Heart left ventricle (tissue), 16 donors: ENCODE measurements around the gene HSPA12A. TPM values are rescaled to one million over a fixed set of nuclear protein-coding genes. Genes with fewer than 3 reads are reported as not detected.

Experiments
- ATAC-seq, 4 donors: fragments of 200-7000 bp; cut with Tn5 transposase; one replicate each; pipeline ENCODE4 v1.9.1; 2020 to 2022; ENCODE audit warnings: moderate library complexity in 4 of 4, mild to moderate bottlenecking in 3 of 4, moderate number of reproducible peaks in 1 of 4
- DNase-seq, 5 donors: peaks; one replicate each; pipeline ENCODE4 v3.0.0-alpha.2; 2020
- H3K27ac ChIP-seq, 12 donors: fragments of 200-600 bp; sonication (generic) in 4 of 12; one replicate each; pipeline versions ENCODE4 v1.5.0 to v1.8.0; 2016 to 2022; ENCODE audit warnings: mild to moderate bottlenecking in 2 of 12
- H3K27me3 ChIP-seq, 9 donors: fragments of 200-600 bp; sonication (generic) in 2 of 9; one replicate each; pipeline versions ENCODE4 v1.5.1 to v1.8.0; 2016 to 2022; ENCODE audit warnings: mild to moderate bottlenecking in 3 of 9
- H3K36me3 ChIP-seq, 9 donors: fragments of 200-600 bp; sonication (generic) in 2 of 9; one replicate each; pipeline versions ENCODE4 v1.5.0 to v1.8.0; 2018 to 2022; ENCODE audit warnings: mild to moderate bottlenecking in 2 of 9
- H3K4me1 ChIP-seq, 12 donors: fragments of 200-600 bp; sonication (generic) in 4 of 12; one replicate each; pipeline versions ENCODE4 v1.5.0 to v1.8.0; 2016 to 2022; ENCODE audit warnings: mild to moderate bottlenecking in 3 of 12
- H3K4me3 ChIP-seq, 12 donors: fragments of 200-600 bp; sonication (generic) in 4 of 12; one replicate each; pipeline versions ENCODE4 v1.5.0 to v1.8.0; 2017 to 2022; ENCODE audit warnings: mild to moderate bottlenecking in 9 of 12, moderate library complexity in 4 of 12
- H3K9me3 ChIP-seq, 12 donors: fragments of 200-600 bp; sonication (generic) in 4 of 12; one replicate each; pipeline versions ENCODE4 v1.5.0 to v1.8.0; 2016 to 2022; ENCODE audit warnings: mild to moderate bottlenecking in 1 of 12
- CTCF ChIP-seq, 12 donors: fragments of 200-600 bp; sonication (generic) in 4 of 12; IDR thresholded peaks; one replicate each; pipeline versions ENCODE4 v1.5.0 to v1.8.0; 2018 to 2022; ENCODE audit warnings: antibody characterized with exemption in 12 of 12, mild to moderate bottlenecking in 5 of 12
- POLR2A ChIP-seq, 2 donors: fragments of 450-650 bp; IDR thresholded peaks; one replicate each; pipeline ENCODE4 v1.6.1; 2017; ENCODE audit warnings: antibody characterized with exemption in 2 of 2, mild to moderate bottlenecking in 2 of 2, moderate library complexity in 2 of 2
- WGBS, 4 donors: extraction: QIAGEN DNeasy Blood & Tissue Kit in 2 of 4; methylation state at CpG; one replicate each; pipeline versions ENCODE4 v1.1.5 to v1.1.7; 2013 to 2018; 5-methylcytosine and 5-hydroxymethylcytosine counted together
- intact Hi-C, 10 donors: fragments of 100-400 bp; cut with DNase I; formaldehyde crosslinking; loops; one replicate each; pipeline versions ENCODE4 v1.11.1 to v1.14.2; 2022
- polyA plus RNA-seq, 2 donors: library from polyadenylated mRNA; stranded (reverse); fragments of 200-250 nt; gene quantifications; one replicate each; pipeline ENCODE4 v1.2.3, GENCODE V29; 2013
- total RNA-seq, 9 donors: library from RNA; depleted of rRNA in 2 of 9; stranded (reverse); fragments of >200 nt in 2 of 9; fragmentation: NEBNext Ultra II Directional in 3 of 9; extraction: Animal tissue kit (Norgen Biotek cat#: 25700) in 3 of 9; gene quantifications; one replicate each; pipeline versions ENCODE4 v1.1.0 to v1.2.4, GENCODE V29; 2016 to 2023
- donor health status: ischemic (EF 13 %, LVEDD 7.1; RV severe dilation, severe dysfunction).
- donor health status: healthy with polysubstance abuse.
- donor health status: DM: no; HTN: yes; CAD: no.
- donor health status: DM: no; HTN: no; CAD: no.
- donor health status: ischemic (EF 25% LVEDD 6.9; RV normal size, moderate dysfunction).
- donor health status: ischemic (EF 25% LVEDD 5.7; RV mildly dilated, moderate dysfunction).
- donor health status: healthy.
- donor health status: DM: yes; HTN: yes; CAD: no.
- donor health status: ischemic (EF 35%, LVEDD 5.7; RV mildly dilated, moderate dysfunction).
- donor health status: nonischemic (EF 11% LVEDD 7.7; RV severe dilation, severe dysfunction).
- donor health status: DM: yes; HTN: yes; CAD: no.
- donor health status: PGD.
- donor health status: ischemic (EF 29% LVEDD 5.4; RV normal size, mild dysfunction).
- donor health status: nonischemic (EF 23%, LVEDD 6.1; RV moderate dilation, normal function).

The HSPA12A gene
- total and polyA plus RNA-seq, 11 donors = 4.7 to 17.0 (median 13.5) TPM

- no peaks in the 10 kb centered on the region for H3K36me3 ChIP-seq
- intact Hi-C loops = no loop called here
- WGBS, 4 donors = 20 to 43% (median 27%) methylated on average over 1 of the region's 1 CpG
- peaks cover 0 to 7% (median 0%) of the 10 kb centered on the region in 9 donors for H3K27me3 ChIP-seq
- H3K4me1 ChIP-seq = no peaks in the 10 kb centered on the region
- TF ChIP-seq CTCF (IDR thresholded peaks at IDR 0.05) = no peak
- no peak for TF ChIP-seq POLR2A (IDR thresholded peaks at IDR 0.05)
- peaks cover 0 to 16% (median 0%) of the 10 kb centered on the region in 12 donors for H3K9me3 ChIP-seq
- H3K4me3 ChIP-seq = no peak overlapping the region
- H3K27ac ChIP-seq = no peak overlapping the region
- no peak for DNase-seq
- no peak for ATAC-seq
Measured at GRCh38 chr10:116637830-116638229, 104.5 kb downstream of the HSPA12A start.

DNA sequence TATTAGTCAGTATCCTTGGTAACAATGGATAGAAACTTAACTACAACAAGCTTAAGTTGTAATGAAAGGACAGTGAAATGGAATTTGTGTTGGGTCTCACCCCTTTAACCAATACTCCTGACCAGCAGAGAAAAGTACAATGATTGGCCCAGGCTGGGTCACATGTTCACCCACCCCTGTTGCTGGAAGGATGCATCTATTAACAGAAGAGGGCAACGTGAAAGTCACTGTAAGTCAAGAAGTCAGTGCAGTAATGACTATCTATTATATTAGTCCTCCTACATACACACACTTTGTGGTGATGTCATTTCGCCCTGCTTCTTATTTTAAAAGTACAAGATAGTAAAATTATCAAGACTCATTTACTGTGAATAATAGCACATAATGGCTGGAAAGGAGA lies 105.4 kb downstream of the HSPA12A start:
- Histone ChIP-seq H3K36me3 (no peaks in the 10 kb centered on the region), H3K4me1 (no peaks in the 10 kb centered on the region), H3K4me3 (no peak overlapping the region), H3K9me3 (peaks cover 0 to 16% (median 0%) of the 10 kb centered on the region in 12 donors), H3K27me3 (peaks cover 0 to 7% (median 0%) of the 10 kb centered on the region in 9 donors), H3K27ac (no peak overlapping the region)
- intact Hi-C loops = no loop called here
- whole genome bisulfite sequencing, 4 donors = 34 to 42% (median 37%) methylated on average over 2 of the region's 2 CpGs
- no peak for DNase-seq
- TF ChIP-seq POLR2A (IDR thresholded peaks at IDR 0.05) (no peak), CTCF (IDR thresholded peaks at IDR 0.05) (no peak)
- ATAC-seq = no peak

DNA sequence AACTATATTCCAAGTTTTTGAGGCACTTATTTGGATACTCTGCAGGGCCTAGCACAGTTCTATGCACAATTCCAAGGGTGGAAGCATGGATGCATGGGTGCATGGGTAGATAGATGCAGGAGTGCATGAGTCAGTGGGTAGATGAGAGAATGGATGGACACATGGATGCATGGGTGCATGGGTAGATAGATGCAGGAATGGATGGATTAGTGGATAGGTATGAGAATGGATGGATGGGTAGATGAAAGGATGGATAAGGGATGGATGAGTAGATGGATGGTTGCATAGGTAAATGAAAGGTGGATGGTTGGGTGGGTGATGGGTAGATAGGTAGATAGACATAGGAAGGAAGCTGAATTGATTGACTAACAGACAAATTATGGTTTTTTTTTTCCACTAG lies 106.0 kb downstream of the HSPA12A start:
- ATAC-seq = no peak
- peaks cover 0 to 7% (median 0%) of the 10 kb centered on the region in 9 donors for H3K27me3 ChIP-seq
- no peaks in the 10 kb centered on the region for H3K4me1 ChIP-seq
- no peaks in the 10 kb centered on the region for H3K36me3 ChIP-seq
- DNase-seq = no peak
- peaks cover 0 to 16% (median 0%) of the 10 kb centered on the region in 12 donors for H3K9me3 ChIP-seq
- intact Hi-C loops = no loop called here
- no peak overlapping the region for H3K27ac ChIP-seq
- H3K4me3 ChIP-seq = no peak overlapping the region
- no peak for TF ChIP-seq CTCF (IDR thresholded peaks at IDR 0.05)
- TF ChIP-seq POLR2A (IDR thresholded peaks at IDR 0.05) = no peak

DNA sequence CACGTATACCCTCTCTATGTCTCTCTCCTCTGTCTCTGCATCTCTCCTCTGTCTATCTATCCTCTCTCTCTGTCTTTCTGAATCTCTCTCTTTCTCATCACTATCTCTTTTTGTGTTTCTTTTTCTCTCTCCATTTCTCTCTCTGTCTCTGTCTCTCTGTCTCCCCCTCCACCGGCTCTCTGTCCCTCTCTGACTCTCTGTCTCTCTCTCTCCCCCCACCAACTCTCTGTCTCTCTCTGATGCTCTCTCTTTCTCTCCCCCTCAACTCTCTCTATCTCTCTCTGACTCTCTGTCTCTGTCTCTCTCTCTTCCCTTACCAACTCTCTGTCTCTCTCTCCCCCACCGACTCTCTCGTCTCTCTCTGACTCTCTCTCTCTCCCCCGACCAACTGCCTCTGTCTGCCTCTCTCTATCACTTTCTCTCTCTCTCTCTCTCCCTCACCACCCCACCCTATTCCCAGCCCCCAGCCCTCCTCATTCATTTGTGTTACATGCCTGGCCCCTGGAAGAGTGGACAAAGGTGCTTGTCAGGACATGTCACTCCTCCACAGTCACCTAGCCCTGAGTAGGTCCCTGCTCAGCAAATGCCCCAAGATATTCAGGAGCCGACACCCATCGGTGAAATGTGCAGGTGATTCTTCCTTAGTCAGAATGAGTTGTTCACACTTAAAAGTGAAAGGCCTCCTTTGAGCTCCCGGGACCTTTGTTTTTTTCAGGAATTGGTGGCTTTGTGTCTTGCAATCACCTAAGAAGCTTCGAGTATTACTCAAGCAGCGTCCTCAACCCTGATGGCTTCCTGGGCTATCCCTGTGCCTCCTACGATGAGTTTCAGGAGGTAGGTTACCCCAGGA lies 108.0 kb downstream of the HSPA12A start:
- DNase-seq (no peak), ATAC-seq (no peak)
- no peak overlapping the region for H3K4me3 ChIP-seq
- H3K4me1 ChIP-seq = no peaks in the 10 kb centered on the region
- 78 to 82% (median 80%) methylated on average over 11 of the region's 11 CpGs for WGBS, 4 donors
- no peak for TF ChIP-seq POLR2A (IDR thresholded peaks at IDR 0.05)
- no peak for TF ChIP-seq CTCF (IDR thresholded peaks at IDR 0.05)
- H3K27me3 ChIP-seq = peaks cover 0 to 7% (median 0%) of the 10 kb centered on the region in 9 donors
- intact Hi-C loops = no loop called here
- H3K36me3 ChIP-seq = no peaks in the 10 kb centered on the region
- no peaks in the 10 kb centered on the region for H3K9me3 ChIP-seq
- H3K27ac ChIP-seq = no peak overlapping the region
